DMS79 (cell line): ENCODE data around the gene TDRD12.

Experiments
- DNase-seq: peaks from one replicate; lab custom pipeline; 2025; lab: John Stamatoyannopoulos, UW

Gene TDRD12

GRCh38 chr19:32719611-32720059, at the start of gene TDRD12:
Gene TDRD12, plus strand, starts transcription at chr19:32719767. Its CDS starts 306 bp downstream, at chr19:32720073.
- no peak for DNase-seq

- no peak for DNase-seq
These were observed 47.5 kb upstream of the TDRD12 start for GRCh38 chr19:32671883-32672593.

GRCh38 chr19:32672841-32673240, 46.7 kb upstream of the TDRD12 start:
- no peak for DNase-seq

- no peak for DNase-seq
These were observed 46.0 kb upstream of the TDRD12 start for GRCh38 chr19:32673573-32673972.

GRCh38 chr19:32674153-32674930, 45.2 kb upstream of the TDRD12 start:
- no peak for DNase-seq

GRCh38 chr19:32674931-32675719, 44.4 kb upstream of the TDRD12 start, which contains the start of gene ANKRD27:
Gene ANKRD27, minus strand, starts transcription at chr19:32675180. Its CDS starts 16,165 bp downstream, at chr19:32659015.
- peak; percentile 95 for DNase-seq

GRCh38 chr19:32675720-32676185, 43.8 kb upstream of the TDRD12 start, which contains the start of gene RGS9BP:
Gene RGS9BP, plus strand, starts transcription at chr19:32675848. Its CDS starts 416 bp downstream, at chr19:32676264.
- DNase-seq: peak; percentile 37

- DNase-seq: no peak
These were observed 43.2 kb upstream of the TDRD12 start for GRCh38 chr19:32676186-32676894.

GRCh38 chr19:32676895-32677359, 42.6 kb upstream of the TDRD12 start:
- DNase-seq: no peak

- no peak for DNase-seq
These were observed 41.9 kb upstream of the TDRD12 start for GRCh38 chr19:32677657-32678056.

GRCh38 chr19:32680986-32681385, 38.6 kb upstream of the TDRD12 start:
- no peak for DNase-seq

GRCh38 chr19:32682317-32682716, 37.2 kb upstream of the TDRD12 start:
- DNase-seq: no peak

- no peak for DNase-seq
These were observed 32.6 kb upstream of the TDRD12 start for GRCh38 chr19:32686847-32687475.

GRCh38 chr19:32687681-32688080, 31.9 kb upstream of the TDRD12 start:
- DNase-seq: no peak

- no peak for DNase-seq
These were observed 31.3 kb upstream of the TDRD12 start for GRCh38 chr19:32688311-32688710.

GRCh38 chr19:32691291-32691951, 28.1 kb upstream of the TDRD12 start, which contains the start of gene NUDT19:
Gene NUDT19, plus strand, starts transcription at chr19:32691821. Its CDS starts 140 bp downstream, at chr19:32691961.
- DNase-seq: peak; percentile 78

- DNase-seq: peak; percentile 22
These were observed 27.4 kb upstream of the TDRD12 start for GRCh38 chr19:32691952-32692726.

GRCh38 chr19:32692727-32693061, 26.9 kb upstream of the TDRD12 start:
- no peak for DNase-seq
